ENCODE data around the gene EPC2. TPM values are rescaled to one million over a fixed set of nuclear protein-coding genes. Genes with fewer than 3 reads are reported as not detected.
A peak's percentile ranks its signal among the peaks of the same experiment; 100 is the strongest.

EPC2 gene
- total RNA-seq, 1 donor from 2014 or later: 39.3 TPM

DNA sequence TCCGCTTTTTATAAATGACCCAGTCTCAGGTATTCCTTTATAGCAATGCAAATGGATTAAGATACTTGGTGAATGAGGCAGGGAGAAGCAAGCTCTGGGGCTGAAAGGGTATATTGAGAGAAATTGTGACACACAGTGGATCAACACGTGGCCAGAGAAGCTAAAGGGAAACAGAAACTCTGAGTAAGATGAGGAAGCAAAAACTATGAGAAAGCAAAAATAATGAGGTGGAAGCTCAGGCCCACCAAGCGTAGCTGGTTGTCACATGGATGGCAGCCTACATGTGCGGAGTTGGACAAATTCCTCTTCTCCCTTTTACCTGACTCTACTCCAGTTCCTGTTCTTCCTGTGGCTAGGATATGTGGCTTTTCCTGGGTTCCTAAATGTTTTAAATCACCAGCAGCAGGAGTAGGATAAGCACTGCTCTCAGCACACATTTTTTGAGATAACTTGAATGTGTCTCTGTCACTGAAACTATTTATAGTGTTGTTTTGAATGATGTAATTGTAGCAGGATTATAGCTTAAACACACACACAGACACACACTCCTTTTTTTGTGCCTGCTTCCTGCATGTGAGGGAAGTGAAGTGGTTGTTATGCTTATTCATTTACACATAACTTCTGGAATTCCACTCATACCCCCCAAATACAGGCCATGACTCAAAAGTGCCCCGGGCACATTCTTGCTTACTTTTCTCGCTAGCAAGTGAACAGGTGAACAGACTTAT is 30.1 kb upstream of the EPC2 start:
- H3K9me3 Mint-ChIP-seq: no peaks in the 10 kb centered on the region
- H2AFZ ChIP-seq (replicated peaks): no peak overlapping the region
- peaks cover 25% of the 10 kb centered on the region for H3K4me1 Mint-ChIP-seq
- H3K4me2 ChIP-seq: peak overlapping the region; percentile 50
- DNase-seq (ENCODE audit: low spot score): no peak
- no peaks in the 10 kb centered on the region for H3K9me3 ChIP-seq (ENCODE audit: low read depth)
- H3K4me1 ChIP-seq: peaks cover 23% of the 10 kb centered on the region
- no peaks in the 10 kb centered on the region for H4K20me1 ChIP-seq (ENCODE audit: low read depth)
- no peak overlapping the region for H3K4me3 ChIP-seq
- H3K9ac ChIP-seq: no peak overlapping the region
- no peaks in the 10 kb centered on the region for H3K36me3 ChIP-seq
- TF ChIP-seq EZH2 (IDR thresholded peaks at IDR 0.05): no peak
- H3K36me3 Mint-ChIP-seq: no peaks in the 10 kb centered on the region
- H3K27ac ChIP-seq: no peak overlapping the region
- no peaks in the 10 kb centered on the region for H3K27me3 Mint-ChIP-seq (ENCODE audit: insufficient read depth, low read depth)
- no peaks in the 10 kb centered on the region for H3K79me2 ChIP-seq (ENCODE audit: low read depth)
- no peak overlapping the region for H3K4me3 Mint-ChIP-seq
- peak overlapping the region; percentile 84 for H3K27ac Mint-ChIP-seq
- H3K27me3 ChIP-seq: no peaks in the 10 kb centered on the region
- peaks cover 5% of the 10 kb centered on the region for H3F3A ChIP-seq (ENCODE audit: low read depth)

DNA sequence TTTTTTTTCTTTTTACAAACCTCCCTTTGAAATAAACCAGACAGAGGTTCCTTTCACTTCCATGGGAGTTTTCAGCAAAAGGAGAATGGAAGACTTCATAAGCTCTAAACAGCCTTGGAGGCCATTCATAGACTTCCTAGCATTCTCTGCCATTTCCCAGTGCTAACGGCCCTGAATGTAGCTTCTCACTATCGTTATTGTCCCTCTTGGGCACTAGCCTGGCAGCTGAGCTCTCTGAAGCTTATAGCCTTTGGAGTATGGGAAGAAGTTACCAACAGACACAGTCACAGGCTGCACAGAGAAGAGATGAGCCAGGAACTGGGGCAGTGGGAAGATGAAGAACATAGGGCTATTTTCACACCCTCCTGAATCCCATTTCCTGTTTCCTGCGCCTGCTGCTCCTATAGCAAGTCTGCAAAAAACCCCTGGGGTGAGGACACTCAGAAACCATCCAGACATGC is 29.1 kb upstream of the EPC2 start:
- no peaks in the 10 kb centered on the region for H3K9me3 ChIP-seq (ENCODE audit: low read depth)
- no peak for DNase-seq (ENCODE audit: low spot score)
- Mint-ChIP-seq H3K9me3 (no peaks in the 10 kb centered on the region), H3K4me3 (no peak overlapping the region), H3K27me3 (ENCODE audit: insufficient read depth, low read depth) (no peaks in the 10 kb centered on the region), H3K36me3 (no peaks in the 10 kb centered on the region), H3K27ac (no peak overlapping the region), H3K4me1 (peaks cover 25% of the 10 kb centered on the region)
- H3K27ac ChIP-seq: no peak overlapping the region
- H4K20me1 ChIP-seq (ENCODE audit: low read depth): no peaks in the 10 kb centered on the region
- no peaks in the 10 kb centered on the region for H3K79me2 ChIP-seq (ENCODE audit: low read depth)
- peaks cover 5% of the 10 kb centered on the region for H3F3A ChIP-seq (ENCODE audit: low read depth)
- TF ChIP-seq, protein P1, sequence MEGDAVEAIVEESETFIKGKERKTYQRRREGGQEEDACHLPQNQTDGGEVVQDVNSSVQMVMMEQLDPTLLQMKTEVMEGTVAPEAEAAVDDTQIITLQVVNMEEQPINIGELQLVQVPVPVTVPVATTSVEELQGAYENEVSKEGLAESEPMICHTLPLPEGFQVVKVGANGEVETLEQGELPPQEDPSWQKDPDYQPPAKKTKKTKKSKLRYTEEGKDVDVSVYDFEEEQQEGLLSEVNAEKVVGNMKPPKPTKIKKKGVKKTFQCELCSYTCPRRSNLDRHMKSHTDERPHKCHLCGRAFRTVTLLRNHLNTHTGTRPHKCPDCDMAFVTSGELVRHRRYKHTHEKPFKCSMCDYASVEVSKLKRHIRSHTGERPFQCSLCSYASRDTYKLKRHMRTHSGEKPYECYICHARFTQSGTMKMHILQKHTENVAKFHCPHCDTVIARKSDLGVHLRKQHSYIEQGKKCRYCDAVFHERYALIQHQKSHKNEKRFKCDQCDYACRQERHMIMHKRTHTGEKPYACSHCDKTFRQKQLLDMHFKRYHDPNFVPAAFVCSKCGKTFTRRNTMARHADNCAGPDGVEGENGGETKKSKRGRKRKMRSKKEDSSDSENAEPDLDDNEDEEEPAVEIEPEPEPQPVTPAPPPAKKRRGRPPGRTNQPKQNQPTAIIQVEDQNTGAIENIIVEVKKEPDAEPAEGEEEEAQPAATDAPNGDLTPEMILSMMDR (IDR thresholded peaks at IDR 0.05): no peak
- no peak for TF ChIP-seq EZH2phosphoT487 (IDR thresholded peaks at IDR 0.05)
- no peak for TF ChIP-seq EZH2 (IDR thresholded peaks at IDR 0.05)
- H3K4me1 ChIP-seq: peaks cover 23% of the 10 kb centered on the region
- H3K27me3 ChIP-seq: no peaks in the 10 kb centered on the region
- H3K9ac ChIP-seq: no peak overlapping the region
- H3K4me2 ChIP-seq: no peak overlapping the region
- H3K4me3 ChIP-seq: no peak overlapping the region
- H2AFZ ChIP-seq (replicated peaks): peak overlapping the region; percentile 22
- H3K36me3 ChIP-seq: no peaks in the 10 kb centered on the region

- Mint-ChIP-seq H3K4me3 (no peak overlapping the region), H3K27me3 (ENCODE audit: insufficient read depth, low read depth) (no peaks in the 10 kb centered on the region), H3K9me3 (no peaks in the 10 kb centered on the region), H3K4me1 (peaks cover 25% of the 10 kb centered on the region), H3K36me3 (no peaks in the 10 kb centered on the region), H3K27ac (no peak overlapping the region)
- no peak for TF ChIP-seq EZH2 (IDR thresholded peaks at IDR 0.05)
- TF ChIP-seq, protein P1 (IDR thresholded peaks at IDR 0.05): no peak
- Histone ChIP-seq H3K9me3 (ENCODE audit: low read depth) (no peaks in the 10 kb centered on the region), H3K27me3 (no peaks in the 10 kb centered on the region), H2AFZ (replicated peaks) (no peak overlapping the region), H3K4me1 (peaks cover 23% of the 10 kb centered on the region), H3F3A (ENCODE audit: low read depth) (peaks cover 5% of the 10 kb centered on the region), H3K4me2 (no peak overlapping the region), H3K4me3 (no peak overlapping the region), H3K36me3 (no peaks in the 10 kb centered on the region), H3K27ac (no peak overlapping the region), H4K20me1 (ENCODE audit: low read depth) (no peaks in the 10 kb centered on the region), H3K79me2 (ENCODE audit: low read depth) (no peaks in the 10 kb centered on the region), H3K9ac (no peak overlapping the region)
- DNase-seq (ENCODE audit: low spot score): no peak
Measured at GRCh38 chr2:148616662-148617061, 27.9 kb upstream of the EPC2 start.

GRCh38 chr2:148617219-148617618 is 27.3 kb upstream of the EPC2 start:
- no peaks in the 10 kb centered on the region for H3K27me3 Mint-ChIP-seq (ENCODE audit: insufficient read depth, low read depth)
- no peak for DNase-seq (ENCODE audit: low spot score)
- H3K27ac Mint-ChIP-seq: no peak overlapping the region
- H3K9me3 Mint-ChIP-seq: no peaks in the 10 kb centered on the region
- Histone ChIP-seq H3K27ac (no peak overlapping the region), H3K4me3 (no peak overlapping the region), H2AFZ (replicated peaks) (no peak overlapping the region), H3K4me2 (no peak overlapping the region), H3K9ac (no peak overlapping the region), H3F3A (ENCODE audit: low read depth) (peaks cover 5% of the 10 kb centered on the region), H3K4me1 (peaks cover 23% of the 10 kb centered on the region), H3K27me3 (no peaks in the 10 kb centered on the region), H3K9me3 (ENCODE audit: low read depth) (no peaks in the 10 kb centered on the region), H3K36me3 (no peaks in the 10 kb centered on the region), H4K20me1 (ENCODE audit: low read depth) (no peaks in the 10 kb centered on the region), H3K79me2 (ENCODE audit: low read depth) (no peaks in the 10 kb centered on the region)
- no peak for TF ChIP-seq EZH2 (IDR thresholded peaks at IDR 0.05)
- TF ChIP-seq, protein P1 (IDR thresholded peaks at IDR 0.05): no peak
- TF ChIP-seq EZH2phosphoT487 (IDR thresholded peaks at IDR 0.05): no peak
- no peak overlapping the region for H3K4me3 Mint-ChIP-seq
- peaks cover 25% of the 10 kb centered on the region for H3K4me1 Mint-ChIP-seq
- H3K36me3 Mint-ChIP-seq: no peaks in the 10 kb centered on the region
